Mesothelial cell of epicardium (in vitro differentiated cells): Measurements from ENCODE around the gene SCFD2. TPM values are rescaled to one million over a fixed set of nuclear protein-coding genes. Genes with fewer than 3 reads are reported as not detected.

Source experiments
- DNase-seq, 2 experiments: peaks; one replicate each; pipeline ENCODE4 v3.0.0; 2021; ENCODE audit warnings: low spot score in 2 of 2; ENCODE audit not compliant: unreplicated experiment in 2 of 2
- H3K27ac Mint-ChIP-seq: 2 replicates; pipeline ENCODE4 v1.8.0; 2021; ENCODE audit warnings: mixed read lengths
- H3K27me3 Mint-ChIP-seq: 2 replicates; pipeline ENCODE4 v1.8.0; 2021; ENCODE audit warnings: low read depth, mixed read lengths
- H3K36me3 Mint-ChIP-seq: 2 replicates; pipeline ENCODE4 v1.8.0; 2021; ENCODE audit warnings: mixed read lengths
- H3K4me1 Mint-ChIP-seq: 2 replicates; pipeline ENCODE4 v1.8.0; 2021; ENCODE audit warnings: mixed read lengths
- H3K4me3 Mint-ChIP-seq: 2 replicates; pipeline ENCODE4 v1.8.0; 2021; ENCODE audit warnings: mild to moderate bottlenecking, moderate library complexity, mixed read lengths
- H3K9me3 Mint-ChIP-seq: 2 replicates; pipeline ENCODE4 v1.8.0; 2021; ENCODE audit warnings: mixed read lengths
- CTCF ChIP-seq: fragments of 200-600 bp; sonication (generic); IDR thresholded peaks from one replicate; pipeline ENCODE4 v1.5.0; 2021; ENCODE audit warnings: antibody characterized with exemption; ENCODE audit not compliant: unreplicated experiment
- total RNA-seq: library from RNA; stranded (reverse); gene quantifications from 3 replicates; pipeline ENCODE4 v1.2.1, GENCODE V29; 2021

The SCFD2 gene
- total RNA-seq, 1 donor from 2014 or later = 15.6 TPM

- DNase-seq = no peak
- no peaks in the 10 kb centered on the region for H3K36me3 Mint-ChIP-seq
- peaks cover 64% of the 10 kb centered on the region for H3K4me1 Mint-ChIP-seq
- no peaks in the 10 kb centered on the region for H3K9me3 Mint-ChIP-seq
- TF ChIP-seq CTCF = no peak
- H3K4me3 Mint-ChIP-seq = no peak overlapping the region
- H3K27me3 Mint-ChIP-seq = no peaks in the 10 kb centered on the region
- peak overlapping the region; percentile 32 for H3K27ac Mint-ChIP-seq
These were observed 382.9 kb downstream of the SCFD2 start for GRCh38 chr4:52982946-52983340.

GRCh38 chr4:52982255-52982945 lies 383.5 kb downstream of the SCFD2 start:
- peak overlapping the region; percentile 3 for H3K27ac Mint-ChIP-seq
- peak; percentile 60 for TF ChIP-seq CTCF
- DNase-seq = no peak
- H3K4me1 Mint-ChIP-seq = peaks cover 64% of the 10 kb centered on the region
- H3K9me3 Mint-ChIP-seq = no peaks in the 10 kb centered on the region
- no peak overlapping the region for H3K4me3 Mint-ChIP-seq
- no peaks in the 10 kb centered on the region for H3K27me3 Mint-ChIP-seq
- H3K36me3 Mint-ChIP-seq = no peaks in the 10 kb centered on the region

DNA sequence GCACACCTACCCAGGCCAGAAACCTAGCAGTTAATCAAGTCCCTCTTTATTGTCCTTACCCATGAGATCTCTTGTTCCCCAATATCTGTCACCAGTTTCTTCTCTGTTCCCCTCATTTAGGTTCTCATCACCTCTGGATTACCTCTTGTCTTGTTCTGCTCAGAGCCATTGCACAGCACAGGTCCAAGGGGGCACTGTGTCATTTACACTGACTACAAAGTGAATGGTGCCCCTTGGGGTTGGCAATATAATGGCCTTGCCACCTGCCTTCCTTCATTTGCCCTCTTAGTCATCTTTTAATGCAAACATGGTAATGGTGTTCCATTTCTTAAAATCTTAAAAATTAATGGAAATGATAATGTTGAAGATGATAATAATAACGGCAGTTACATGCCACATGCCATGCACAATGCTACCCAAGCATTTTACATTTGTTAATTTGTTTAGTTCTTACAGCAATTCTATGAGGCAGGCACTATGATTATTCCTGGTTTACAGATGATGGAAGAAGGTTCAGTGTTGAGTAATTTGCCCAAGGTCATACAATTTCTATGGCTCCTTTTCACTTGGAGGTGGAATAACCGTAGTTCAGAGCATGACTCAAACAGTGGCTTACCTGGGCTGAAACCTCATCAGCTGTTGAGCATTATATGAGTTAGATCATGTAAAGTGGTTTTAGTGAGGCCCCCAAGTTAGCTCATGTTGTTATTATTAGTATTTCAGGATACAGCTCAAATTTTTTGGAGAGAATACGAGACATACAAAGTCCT lies 385.9 kb downstream of the SCFD2 start:
- H3K27me3 Mint-ChIP-seq = no peaks in the 10 kb centered on the region
- no peak for TF ChIP-seq CTCF
- DNase-seq = no peak
- H3K9me3 Mint-ChIP-seq = no peaks in the 10 kb centered on the region
- H3K36me3 Mint-ChIP-seq = no peaks in the 10 kb centered on the region
- H3K27ac Mint-ChIP-seq = no peak overlapping the region
- peaks cover 46% of the 10 kb centered on the region for H3K4me1 Mint-ChIP-seq
- no peak overlapping the region for H3K4me3 Mint-ChIP-seq

- Mint-ChIP-seq H3K4me1 (peaks cover 37% of the 10 kb centered on the region), H3K27ac (no peak overlapping the region), H3K27me3 (no peaks in the 10 kb centered on the region), H3K36me3 (no peaks in the 10 kb centered on the region), H3K4me3 (no peak overlapping the region), H3K9me3 (no peaks in the 10 kb centered on the region)
- DNase-seq = no peak
- no peak for TF ChIP-seq CTCF
These were observed 386.8 kb downstream of the SCFD2 start for GRCh38 chr4:52979020-52979419.

DNA sequence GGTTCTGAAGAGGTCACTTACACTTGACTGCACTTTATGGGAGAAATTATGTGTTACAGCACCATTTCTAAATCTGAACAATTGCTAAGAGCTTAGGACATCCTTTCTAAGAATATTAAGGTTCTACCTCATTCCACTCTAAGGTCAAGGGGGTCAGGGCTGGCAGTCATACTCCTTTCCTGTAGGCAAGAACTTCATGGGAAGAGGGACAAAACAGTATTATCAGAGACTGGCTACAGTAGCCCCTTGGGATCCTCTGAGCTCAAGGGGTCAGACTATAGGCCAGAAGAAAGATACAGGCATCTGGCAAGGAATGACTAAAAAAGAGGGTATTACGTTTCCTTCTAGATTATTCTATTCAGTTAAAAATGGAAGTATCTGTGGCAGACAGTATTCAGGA lies 388.6 kb downstream of the SCFD2 start:
- no peaks in the 10 kb centered on the region for H3K27me3 Mint-ChIP-seq
- TF ChIP-seq CTCF = no peak
- H3K4me1 Mint-ChIP-seq = peaks cover 23% of the 10 kb centered on the region
- peak overlapping the region; percentile 22 for H3K27ac Mint-ChIP-seq
- DNase-seq = no peak
- H3K9me3 Mint-ChIP-seq = peaks cover 10% of the 10 kb centered on the region
- H3K4me3 Mint-ChIP-seq = no peak overlapping the region
- H3K36me3 Mint-ChIP-seq = peaks cover 2% of the 10 kb centered on the region
